ENCODE data around the gene HAUS7.

HAUS7 gene

DNA sequence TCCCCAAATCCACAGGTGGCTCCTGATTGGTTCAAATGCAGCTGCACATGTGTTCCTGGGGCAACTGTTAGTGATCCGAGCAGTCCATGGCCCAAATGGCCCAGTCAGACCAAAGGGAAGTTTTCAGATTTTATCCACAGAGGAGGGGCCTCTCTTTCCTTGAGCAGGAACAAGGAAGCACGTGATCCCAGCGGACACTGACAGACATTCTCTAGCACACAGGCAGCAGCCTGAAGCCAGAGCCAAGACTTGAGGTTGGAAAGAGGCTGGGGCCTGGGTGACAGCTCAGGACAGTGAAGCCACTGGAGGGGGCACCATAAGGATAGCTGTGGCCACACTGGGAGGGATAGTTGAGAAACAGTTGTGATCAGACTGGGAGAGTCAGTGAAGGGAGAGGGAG lies 62.6 kb downstream of the HAUS7 start:
- no peak for DNase-seq

DNA sequence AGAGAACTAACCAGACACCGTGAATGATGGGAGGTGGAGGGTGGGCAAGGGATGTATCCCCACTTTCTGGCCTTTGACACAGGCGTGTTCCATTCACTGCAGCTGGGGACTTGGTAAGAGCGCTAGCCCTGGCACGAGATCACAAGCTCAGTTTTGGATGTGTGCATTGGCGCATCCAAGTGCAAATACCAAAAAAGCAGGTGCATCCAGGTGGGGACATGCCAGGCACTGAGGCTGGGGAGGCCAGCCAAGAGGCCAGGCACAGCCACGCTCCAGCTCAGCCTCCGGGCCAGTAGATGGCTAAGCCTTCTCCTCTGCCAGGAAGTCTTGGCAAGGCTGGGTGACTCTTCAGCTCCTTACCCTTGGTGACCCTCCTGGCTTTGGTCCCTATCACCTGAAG lies 63.5 kb downstream of the HAUS7 start:
- no peak for DNase-seq

DNA sequence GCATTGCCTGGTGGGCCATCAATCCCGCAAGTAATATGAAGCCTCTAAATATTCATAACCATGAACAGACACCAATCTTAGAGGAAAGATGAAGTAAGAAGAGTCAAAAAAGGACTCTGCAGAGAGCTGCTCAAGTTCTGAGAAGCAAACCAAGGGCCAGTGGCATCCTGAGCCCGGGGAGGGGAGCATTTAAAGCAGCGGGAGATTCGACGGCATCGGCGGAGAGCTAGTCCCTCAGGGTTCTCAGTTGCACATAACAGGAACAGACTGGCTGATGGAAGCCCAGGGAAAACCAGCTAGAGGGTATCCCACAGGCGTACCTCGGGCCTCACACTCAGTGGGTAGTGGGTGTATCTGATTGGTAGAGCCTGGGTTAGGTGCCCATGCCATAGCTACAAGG lies 64.4 kb downstream of the HAUS7 start:
- no peak for DNase-seq

DNA sequence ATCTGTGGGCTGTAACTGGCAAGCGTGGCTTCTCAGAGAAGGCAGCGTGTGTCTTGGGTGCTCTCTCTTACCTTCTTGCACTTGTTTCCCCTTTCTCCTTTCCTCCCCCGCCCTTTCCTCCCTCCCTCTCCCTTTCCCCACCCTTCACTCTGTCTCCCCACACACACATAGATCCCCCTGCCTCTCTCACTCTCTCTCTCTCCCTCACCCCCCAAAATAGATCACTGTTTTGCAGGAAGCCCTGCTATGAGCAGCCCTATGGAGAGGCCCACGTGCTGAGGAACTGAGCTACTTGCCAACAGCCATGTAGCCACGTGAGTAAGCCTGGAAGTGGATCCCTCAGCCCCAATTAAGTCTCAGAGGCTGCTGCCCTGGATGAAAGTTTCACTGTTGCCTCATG lies 65.0 kb downstream of the HAUS7 start:
- no peak for DNase-seq

DNA sequence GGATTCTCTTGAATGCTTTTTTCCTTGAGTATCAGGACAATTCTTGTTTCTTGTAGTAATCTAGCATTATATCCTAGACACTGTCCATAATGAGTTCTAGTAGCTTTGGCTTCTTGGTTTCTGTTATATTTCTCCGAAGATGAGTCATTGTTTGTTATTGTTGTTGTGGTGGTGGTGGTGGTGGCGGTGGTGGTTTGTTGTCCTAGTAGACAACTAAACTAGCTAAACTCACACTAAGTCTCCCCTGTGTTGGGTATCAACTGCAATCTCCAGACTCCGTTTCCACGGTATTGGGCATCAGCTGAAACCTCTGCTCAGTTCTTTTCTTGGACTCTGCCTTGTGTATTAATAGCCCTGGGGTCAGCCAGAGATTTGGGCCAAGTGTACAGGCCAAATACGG lies 66.0 kb downstream of the HAUS7 start:
- peak in 1 of 5 experiments; percentile 6 for DNase-seq

DNA sequence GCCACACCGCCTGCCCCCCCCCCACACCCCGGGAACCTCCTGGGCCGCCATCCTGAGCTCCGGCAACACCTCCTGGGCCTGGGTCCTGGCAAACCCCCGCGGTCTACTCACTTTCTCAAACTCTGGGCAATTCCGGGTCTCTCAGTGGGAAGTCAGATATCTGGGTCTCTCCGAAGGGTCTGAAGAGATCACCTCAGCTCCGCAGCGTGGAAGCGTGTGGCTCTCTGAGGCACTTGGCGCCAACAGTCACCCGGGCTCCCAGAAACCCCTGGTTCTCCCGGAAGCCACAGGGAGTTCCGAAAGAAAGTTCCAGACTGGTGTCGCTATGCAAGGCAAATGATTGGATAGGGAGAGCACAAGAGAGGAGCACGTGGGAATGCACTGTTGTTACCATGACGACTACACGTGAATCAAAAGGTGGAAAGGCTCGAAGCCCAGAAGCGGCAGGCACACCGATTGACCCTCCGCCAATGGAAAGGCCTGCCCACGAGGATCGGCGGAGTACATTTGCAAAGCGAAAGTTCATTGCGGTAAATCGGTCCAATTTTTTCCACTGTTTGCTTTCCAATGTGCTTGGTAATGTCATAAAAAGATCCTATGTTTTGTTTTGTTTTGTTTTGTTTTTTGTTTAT lies 69.1 kb downstream of the HAUS7 start, which contains the start of gene PNMA6E:
Gene PNMA6E (minus strand): TSS at position 218 of the 632 bp plus-strand sequence. CDS start 2,501 bp downstream, outside the sequence.
- DNase-seq = no peak

DNA sequence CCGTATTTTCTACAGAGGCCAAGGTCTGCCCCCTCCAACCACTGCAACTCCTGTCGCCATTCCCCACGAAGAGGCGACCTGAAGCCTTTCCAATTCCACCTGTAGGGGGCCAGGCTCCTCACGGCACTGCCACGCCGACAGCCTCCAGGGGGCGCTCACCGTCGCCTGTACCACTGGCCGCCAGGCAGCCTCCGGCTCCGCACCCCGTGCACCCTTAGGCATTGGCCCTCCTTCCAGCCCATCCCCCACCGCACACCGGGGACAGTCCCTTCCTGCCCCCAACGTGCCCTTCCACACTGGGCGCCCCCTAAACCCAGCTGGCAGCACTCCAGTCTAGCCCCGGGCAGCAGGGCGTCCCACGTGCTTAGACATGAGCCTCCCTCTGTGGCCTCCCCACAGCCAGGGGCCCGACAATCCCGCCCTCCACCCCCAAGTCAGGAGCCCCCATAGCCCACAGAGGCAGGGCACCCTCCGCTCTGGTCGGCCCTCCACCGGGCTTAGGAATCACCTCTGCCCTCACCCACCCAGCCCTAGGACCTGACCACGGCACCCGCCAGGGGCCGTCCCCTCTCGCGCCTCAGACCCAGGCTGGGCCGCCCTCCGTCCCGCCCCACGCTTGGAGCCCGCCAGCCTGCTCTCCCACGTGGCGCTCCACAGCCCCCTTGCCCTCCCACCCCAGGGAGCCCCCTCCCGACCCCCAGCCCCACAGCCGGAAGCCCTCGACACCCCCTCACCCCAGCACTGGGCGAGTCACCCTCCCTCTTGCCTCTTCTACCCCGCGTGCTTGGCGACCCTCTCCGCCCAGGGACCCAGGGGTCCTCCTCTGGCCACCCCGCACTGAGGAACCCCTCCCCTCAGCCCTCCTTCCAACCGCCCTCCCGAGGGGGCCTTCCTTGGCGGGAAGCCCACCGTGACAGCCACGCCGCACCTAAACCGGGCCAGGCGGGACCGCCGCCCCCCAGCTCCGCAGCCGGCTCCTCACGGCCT lies 69.9 kb downstream of the HAUS7 start:
- peak; percentile 14 to 66 (median 31) for DNase-seq

DNA sequence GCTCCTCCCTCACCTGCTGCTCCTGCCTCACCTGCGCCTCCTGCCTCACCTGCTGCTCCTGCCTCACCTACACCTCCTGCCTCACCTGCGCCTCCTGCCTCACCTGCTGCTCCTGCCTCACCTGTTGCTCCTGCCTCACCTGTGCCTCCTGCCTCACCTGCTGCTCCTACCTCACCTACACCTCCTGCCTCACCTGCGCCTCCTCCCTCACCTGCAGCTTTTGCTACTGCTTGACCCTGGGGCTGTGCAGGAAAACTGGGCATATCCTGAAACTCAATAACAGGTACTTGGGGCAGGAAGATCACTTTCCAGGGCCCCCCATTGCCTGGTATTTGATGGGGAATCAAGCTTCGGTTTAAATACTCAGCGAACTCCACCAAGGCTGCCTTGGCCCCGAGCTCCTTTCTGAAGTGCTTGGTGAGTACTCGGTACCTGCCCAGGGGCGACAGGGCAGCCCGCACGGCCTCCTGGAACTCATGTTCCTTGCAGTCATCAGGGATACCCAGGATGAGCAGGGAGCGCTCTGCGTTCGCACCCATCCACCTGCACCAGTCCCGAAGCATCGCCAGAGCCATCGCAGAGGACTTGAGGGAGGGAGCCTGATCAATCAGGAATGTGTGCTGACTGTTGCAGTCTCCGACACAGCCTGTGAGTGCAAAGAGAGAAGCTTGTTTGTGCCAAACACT lies 72.0 kb downstream of the HAUS7 start:
- DNase-seq = no peak
